Measurements from ENCODE around the gene URGCP.
"Not testable (repeated sequence)": the region's sequence is repeated elsewhere in the genome, so short reads cannot be mapped to it uniquely, and the experiment has no call there.

Gene URGCP

GRCh38 chr7:43834463-43835251 is 71.7 kb downstream of the URGCP start:
- DNase-seq (ENCODE audit: low spot score) = peak; percentile 16

GRCh38 chr7:43830917-43831316 is 75.5 kb downstream of the URGCP start:
- not testable (repeated sequence) for DNase-seq (ENCODE audit: low spot score)
